ENCODE measurements around the gene MALAT1. TPM values are rescaled to one million over a fixed set of nuclear protein-coding genes. Genes with fewer than 3 reads are reported as not detected.
A peak's percentile ranks its signal among the peaks of the same experiment; 100 is the strongest.

MALAT1 gene
- total and polyA plus RNA-seq, 2 of the 13 experiments (the other 11 are each of a cell fraction or from before 2014, with no cell fraction given): 143 to 1,237 TPM

DNA sequence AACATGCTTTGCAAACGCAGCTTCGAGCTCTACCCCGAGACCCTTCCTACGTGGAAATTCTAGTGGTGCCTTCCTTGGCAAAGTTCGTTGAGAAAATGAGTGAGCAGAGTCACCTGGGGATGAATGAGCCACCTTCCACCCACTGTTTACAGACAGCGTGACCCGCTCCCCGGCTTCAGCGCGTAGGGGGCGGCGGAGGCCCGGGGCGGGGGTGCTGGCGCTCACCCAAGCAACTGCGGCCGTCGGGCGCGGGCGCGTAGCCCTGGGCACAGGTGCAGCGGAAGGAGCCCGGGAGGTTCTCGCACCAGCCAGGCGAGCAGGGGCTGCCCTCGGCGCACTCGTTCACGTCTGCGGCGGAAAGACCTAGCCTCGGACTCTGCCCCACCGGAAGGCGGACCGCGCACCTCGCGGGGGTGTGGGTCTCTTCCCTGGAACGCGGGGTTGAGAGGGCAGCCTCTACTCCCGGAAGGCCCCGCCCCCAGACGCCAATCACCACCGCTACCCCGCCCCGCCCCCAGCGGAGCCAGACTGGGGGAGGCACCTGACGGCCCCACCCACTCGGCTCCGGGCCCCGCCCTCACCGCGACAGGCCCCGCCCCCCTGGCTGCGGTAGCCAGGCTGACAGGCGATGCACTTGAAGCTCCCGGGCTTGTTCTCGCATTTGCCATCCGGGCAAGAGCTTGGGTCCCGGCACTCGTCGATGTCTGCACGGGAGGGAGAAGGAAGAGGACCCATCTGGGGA lies 47.5 kb downstream of the MALAT1 start (continued):
- TF ChIP-seq, protein P1, sequence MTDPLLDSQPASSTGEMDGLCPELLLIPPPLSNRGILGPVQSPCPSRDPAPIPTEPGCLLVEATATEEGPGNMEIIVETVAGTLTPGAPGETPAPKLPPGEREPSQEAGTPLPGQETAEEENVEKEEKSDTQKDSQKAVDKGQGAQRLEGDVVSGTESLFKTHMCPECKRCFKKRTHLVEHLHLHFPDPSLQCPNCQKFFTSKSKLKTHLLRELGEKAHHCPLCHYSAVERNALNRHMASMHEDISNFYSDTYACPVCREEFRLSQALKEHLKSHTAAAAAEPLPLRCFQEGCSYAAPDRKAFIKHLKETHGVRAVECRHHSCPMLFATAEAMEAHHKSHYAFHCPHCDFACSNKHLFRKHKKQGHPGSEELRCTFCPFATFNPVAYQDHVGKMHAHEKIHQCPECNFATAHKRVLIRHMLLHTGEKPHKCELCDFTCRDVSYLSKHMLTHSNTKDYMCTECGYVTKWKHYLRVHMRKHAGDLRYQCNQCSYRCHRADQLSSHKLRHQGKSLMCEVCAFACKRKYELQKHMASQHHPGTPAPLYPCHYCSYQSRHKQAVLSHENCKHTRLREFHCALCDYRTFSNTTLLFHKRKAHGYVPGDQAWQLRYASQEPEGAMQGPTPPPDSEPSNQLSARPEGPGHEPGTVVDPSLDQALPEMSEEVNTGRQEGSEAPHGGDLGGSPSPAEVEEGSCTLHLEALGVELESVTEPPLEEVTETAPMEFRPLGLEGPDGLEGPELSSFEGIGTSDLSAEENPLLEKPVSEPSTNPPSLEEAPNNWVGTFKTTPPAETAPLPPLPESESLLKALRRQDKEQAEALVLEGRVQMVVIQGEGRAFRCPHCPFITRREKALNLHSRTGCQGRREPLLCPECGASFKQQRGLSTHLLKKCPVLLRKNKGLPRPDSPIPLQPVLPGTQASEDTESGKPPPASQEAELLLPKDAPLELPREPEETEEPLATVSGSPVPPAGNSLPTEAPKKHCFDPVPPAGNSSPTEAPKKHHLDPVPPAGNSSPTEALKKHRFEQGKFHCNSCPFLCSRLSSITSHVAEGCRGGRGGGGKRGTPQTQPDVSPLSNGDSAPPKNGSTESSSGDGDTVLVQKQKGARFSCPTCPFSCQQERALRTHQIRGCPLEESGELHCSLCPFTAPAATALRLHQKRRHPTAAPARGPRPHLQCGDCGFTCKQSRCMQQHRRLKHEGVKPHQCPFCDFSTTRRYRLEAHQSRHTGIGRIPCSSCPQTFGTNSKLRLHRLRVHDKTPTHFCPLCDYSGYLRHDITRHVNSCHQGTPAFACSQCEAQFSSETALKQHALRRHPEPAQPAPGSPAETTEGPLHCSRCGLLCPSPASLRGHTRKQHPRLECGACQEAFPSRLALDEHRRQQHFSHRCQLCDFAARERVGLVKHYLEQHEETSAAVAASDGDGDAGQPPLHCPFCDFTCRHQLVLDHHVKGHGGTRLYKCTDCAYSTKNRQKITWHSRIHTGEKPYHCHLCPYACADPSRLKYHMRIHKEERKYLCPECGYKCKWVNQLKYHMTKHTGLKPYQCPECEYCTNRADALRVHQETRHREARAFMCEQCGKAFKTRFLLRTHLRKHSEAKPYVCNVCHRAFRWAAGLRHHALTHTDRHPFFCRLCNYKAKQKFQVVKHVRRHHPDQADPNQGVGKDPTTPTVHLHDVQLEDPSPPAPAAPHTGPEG (CRISPR knock-in tag; IDR thresholded peaks at IDR 0.05): no peak
- TF ChIP-seq, protein P2, sequence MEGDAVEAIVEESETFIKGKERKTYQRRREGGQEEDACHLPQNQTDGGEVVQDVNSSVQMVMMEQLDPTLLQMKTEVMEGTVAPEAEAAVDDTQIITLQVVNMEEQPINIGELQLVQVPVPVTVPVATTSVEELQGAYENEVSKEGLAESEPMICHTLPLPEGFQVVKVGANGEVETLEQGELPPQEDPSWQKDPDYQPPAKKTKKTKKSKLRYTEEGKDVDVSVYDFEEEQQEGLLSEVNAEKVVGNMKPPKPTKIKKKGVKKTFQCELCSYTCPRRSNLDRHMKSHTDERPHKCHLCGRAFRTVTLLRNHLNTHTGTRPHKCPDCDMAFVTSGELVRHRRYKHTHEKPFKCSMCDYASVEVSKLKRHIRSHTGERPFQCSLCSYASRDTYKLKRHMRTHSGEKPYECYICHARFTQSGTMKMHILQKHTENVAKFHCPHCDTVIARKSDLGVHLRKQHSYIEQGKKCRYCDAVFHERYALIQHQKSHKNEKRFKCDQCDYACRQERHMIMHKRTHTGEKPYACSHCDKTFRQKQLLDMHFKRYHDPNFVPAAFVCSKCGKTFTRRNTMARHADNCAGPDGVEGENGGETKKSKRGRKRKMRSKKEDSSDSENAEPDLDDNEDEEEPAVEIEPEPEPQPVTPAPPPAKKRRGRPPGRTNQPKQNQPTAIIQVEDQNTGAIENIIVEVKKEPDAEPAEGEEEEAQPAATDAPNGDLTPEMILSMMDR (CRISPR knock-in tag; IDR thresholded peaks at IDR 0.05): peak; percentile 9; the same call in 1 of the 2 replicates
- TF ChIP-seq, protein P3, sequence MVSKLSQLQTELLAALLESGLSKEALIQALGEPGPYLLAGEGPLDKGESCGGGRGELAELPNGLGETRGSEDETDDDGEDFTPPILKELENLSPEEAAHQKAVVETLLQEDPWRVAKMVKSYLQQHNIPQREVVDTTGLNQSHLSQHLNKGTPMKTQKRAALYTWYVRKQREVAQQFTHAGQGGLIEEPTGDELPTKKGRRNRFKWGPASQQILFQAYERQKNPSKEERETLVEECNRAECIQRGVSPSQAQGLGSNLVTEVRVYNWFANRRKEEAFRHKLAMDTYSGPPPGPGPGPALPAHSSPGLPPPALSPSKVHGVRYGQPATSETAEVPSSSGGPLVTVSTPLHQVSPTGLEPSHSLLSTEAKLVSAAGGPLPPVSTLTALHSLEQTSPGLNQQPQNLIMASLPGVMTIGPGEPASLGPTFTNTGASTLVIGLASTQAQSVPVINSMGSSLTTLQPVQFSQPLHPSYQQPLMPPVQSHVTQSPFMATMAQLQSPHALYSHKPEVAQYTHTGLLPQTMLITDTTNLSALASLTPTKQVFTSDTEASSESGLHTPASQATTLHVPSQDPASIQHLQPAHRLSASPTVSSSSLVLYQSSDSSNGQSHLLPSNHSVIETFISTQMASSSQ (IDR thresholded peaks at IDR 0.05; ENCODE audit: low read depth): no peak
- TF ChIP-seq, protein P3 (CRISPR knock-in tag; IDR thresholded peaks at IDR 0.05; ENCODE audit: borderline replicate concordance): no peak
- TF ChIP-seq ZNF501 (CRISPR knock-in tag; IDR thresholded peaks at IDR 0.05): no peak
- TF ChIP-seq, protein P4, sequence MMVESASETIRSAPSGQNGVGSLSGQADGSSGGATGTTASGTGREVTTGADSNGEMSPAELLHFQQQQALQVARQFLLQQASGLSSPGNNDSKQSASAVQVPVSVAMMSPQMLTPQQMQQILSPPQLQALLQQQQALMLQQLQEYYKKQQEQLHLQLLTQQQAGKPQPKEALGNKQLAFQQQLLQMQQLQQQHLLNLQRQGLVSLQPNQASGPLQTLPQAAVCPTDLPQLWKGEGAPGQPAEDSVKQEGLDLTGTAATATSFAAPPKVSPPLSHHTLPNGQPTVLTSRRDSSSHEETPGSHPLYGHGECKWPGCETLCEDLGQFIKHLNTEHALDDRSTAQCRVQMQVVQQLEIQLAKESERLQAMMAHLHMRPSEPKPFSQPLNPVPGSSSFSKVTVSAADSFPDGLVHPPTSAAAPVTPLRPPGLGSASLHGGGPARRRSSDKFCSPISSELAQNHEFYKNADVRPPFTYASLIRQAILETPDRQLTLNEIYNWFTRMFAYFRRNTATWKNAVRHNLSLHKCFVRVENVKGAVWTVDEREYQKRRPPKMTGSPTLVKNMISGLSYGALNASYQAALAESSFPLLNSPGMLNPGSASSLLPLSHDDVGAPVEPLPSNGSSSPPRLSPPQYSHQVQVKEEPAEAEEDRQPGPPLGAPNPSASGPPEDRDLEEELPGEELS (CRISPR knock-in tag; IDR thresholded peaks at IDR 0.05): 0 out of 2 replicates have a peak, but pooled peaks have one; percentile 34
- TF ChIP-seq POLR2A (IDR thresholded peaks at IDR 0.05; ENCODE audit: insufficient read depth in 1 of 2, low read depth in 2 of 2, low read length in 2 of 2): peak in 1 of 2 experiments; percentile 76; a peak in 2 of 4 replicates
- TF ChIP-seq PITX1 (CRISPR knock-in tag; IDR thresholded peaks at IDR 0.05): 0 out of 2 replicates have a peak, but pooled peaks have one; percentile 30
- TF ChIP-seq ZBTB8A (CRISPR knock-in tag; IDR thresholded peaks at IDR 0.05; ENCODE audit: borderline replicate concordance, low read depth): no peak
- TF ChIP-seq, protein P5, sequence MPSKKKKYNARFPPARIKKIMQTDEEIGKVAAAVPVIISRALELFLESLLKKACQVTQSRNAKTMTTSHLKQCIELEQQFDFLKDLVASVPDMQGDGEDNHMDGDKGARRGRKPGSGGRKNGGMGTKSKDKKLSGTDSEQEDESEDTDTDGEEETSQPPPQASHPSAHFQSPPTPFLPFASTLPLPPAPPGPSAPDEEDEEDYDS (CRISPR knock-in tag; IDR thresholded peaks at IDR 0.05): peak; percentile 28; the same call in 1 of the 2 replicates
- peak; percentile 14; the same call in 1 of the 2 replicates for TF ChIP-seq ZFY (CRISPR knock-in tag; IDR thresholded peaks at IDR 0.05)
- no peak for TF ChIP-seq ZNF121 (CRISPR knock-in tag; IDR thresholded peaks at IDR 0.05)
- 0 out of 2 replicates have a peak, but pooled peaks have one; percentile 44 for TF ChIP-seq KLF12 (CRISPR knock-in tag; IDR thresholded peaks at IDR 0.05; ENCODE audit: borderline replicate concordance)
- TF ChIP-seq TSC22D2 (CRISPR knock-in tag; IDR thresholded peaks at IDR 0.05; ENCODE audit: borderline replicate concordance): no peak

Measured in HepG2 (cell line).